GM10266 (cell line): ENCODE results near the gene CERCAM.
"Not testable (repeated sequence)": the region's sequence is repeated elsewhere in the genome, so short reads cannot be mapped to it uniquely, and the experiment has no call there.

Experiments used
- DNase-seq: peaks from one replicate; pipeline ENCODE4 v3.0.0; 2012; ENCODE audit errors: extremely low spot score
- TF ChIP-seq, protein P1 (sequence below): IDR thresholded peaks from 2 replicates; pipeline ENCODE4 v1.5.1; 2012; ENCODE audit warnings: mild to moderate bottlenecking, low read depth; ENCODE audit not compliant: control insufficient read depth, insufficient read depth; ENCODE audit errors: missing control alignments

CERCAM gene

DNA sequence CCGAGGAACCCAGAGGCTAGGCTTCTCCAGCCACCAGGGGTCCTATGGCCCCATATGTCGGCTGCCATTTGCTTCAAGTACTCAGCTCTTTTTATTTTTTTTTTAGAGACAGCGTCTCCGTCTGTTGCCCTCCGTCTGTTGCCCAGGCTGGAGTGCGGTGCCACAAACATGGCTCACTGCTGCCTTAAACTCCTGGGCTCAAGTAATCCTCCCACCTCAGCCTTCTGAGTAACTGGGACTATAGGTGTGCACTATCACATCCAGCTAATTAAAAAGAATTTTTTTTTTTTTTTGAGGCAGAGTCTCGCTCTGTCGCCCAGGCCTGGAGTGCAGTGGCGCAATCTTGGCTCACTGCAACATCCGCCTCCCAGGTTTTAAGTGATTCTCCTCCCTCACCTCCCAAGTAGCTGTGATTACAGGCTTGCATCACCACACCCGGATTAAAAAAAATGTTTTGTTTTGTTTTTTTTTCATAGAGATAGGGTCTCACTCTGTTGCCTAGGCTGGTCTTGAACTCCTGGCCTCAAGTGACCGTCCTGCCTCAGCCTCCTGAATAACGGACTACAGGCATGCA, 8.9 kb downstream of the CERCAM start:
- no peak for DNase-seq
- TF ChIP-seq, protein P1, sequence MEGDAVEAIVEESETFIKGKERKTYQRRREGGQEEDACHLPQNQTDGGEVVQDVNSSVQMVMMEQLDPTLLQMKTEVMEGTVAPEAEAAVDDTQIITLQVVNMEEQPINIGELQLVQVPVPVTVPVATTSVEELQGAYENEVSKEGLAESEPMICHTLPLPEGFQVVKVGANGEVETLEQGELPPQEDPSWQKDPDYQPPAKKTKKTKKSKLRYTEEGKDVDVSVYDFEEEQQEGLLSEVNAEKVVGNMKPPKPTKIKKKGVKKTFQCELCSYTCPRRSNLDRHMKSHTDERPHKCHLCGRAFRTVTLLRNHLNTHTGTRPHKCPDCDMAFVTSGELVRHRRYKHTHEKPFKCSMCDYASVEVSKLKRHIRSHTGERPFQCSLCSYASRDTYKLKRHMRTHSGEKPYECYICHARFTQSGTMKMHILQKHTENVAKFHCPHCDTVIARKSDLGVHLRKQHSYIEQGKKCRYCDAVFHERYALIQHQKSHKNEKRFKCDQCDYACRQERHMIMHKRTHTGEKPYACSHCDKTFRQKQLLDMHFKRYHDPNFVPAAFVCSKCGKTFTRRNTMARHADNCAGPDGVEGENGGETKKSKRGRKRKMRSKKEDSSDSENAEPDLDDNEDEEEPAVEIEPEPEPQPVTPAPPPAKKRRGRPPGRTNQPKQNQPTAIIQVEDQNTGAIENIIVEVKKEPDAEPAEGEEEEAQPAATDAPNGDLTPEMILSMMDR: no peak

DNA sequence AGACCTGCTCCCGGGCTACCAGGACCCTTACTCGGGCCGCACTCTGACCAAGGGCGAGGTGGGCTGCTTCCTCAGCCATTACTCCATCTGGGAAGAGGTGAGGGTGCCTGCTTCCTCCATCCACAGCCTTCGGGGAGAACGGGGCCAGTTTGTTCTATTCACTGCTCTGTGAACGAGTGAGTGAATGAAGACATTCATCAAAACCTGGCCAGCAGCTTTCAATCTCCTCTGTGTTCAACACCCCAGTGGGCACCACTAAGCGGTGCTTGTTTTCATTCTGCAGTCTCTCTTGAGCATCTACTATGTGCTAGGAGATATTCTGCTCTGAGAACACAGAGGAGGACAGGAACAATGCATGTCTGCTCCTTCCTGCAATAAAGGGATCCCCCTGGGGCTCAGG, 10.6 kb downstream of the CERCAM start:
- TF ChIP-seq, protein P1: no peak

DNA sequence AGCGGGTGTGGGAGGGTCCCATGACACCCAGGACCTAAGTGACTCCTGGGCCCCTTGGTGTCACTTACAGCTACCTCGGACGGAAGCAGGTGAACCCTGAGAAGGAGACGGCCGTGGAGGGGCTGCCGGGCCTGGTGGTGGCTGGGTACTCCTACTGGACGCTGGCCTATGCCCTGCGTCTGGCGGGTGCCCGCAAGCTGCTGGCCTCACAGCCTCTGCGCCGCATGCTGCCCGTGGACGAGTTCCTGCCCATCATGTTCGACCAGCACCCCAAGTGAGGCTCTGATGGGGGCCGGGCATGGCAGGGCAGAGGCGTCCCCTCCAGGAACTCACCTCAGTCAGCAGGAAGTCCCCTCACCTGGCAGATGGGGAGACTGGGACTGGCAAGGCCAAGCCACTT, 13.7 kb downstream of the CERCAM start:
- DNase-seq: no peak
- TF ChIP-seq, protein P1: no peak

More for the DNA sequence above, 10.6 kb downstream of the CERCAM start:
- DNase-seq: no peak

DNA sequence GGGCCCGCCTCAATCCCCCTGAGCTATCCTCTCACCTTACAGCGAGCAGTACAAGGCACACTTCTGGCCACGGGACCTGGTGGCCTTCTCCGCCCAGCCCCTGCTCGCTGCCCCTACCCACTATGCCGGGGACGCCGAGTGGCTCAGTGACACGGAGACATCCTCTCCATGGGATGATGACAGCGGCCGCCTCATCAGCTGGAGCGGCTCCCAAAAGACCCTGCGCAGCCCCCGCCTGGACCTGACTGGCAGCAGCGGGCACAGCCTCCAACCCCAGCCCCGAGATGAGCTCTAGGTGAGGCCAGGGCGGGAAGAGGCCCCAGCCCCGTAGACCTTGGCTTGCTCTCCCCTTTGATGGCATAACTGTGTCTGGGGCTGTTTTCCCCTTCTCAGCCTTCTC, 15.0 kb downstream of the CERCAM start:
- TF ChIP-seq, protein P1: no peak
- DNase-seq: no peak

DNA sequence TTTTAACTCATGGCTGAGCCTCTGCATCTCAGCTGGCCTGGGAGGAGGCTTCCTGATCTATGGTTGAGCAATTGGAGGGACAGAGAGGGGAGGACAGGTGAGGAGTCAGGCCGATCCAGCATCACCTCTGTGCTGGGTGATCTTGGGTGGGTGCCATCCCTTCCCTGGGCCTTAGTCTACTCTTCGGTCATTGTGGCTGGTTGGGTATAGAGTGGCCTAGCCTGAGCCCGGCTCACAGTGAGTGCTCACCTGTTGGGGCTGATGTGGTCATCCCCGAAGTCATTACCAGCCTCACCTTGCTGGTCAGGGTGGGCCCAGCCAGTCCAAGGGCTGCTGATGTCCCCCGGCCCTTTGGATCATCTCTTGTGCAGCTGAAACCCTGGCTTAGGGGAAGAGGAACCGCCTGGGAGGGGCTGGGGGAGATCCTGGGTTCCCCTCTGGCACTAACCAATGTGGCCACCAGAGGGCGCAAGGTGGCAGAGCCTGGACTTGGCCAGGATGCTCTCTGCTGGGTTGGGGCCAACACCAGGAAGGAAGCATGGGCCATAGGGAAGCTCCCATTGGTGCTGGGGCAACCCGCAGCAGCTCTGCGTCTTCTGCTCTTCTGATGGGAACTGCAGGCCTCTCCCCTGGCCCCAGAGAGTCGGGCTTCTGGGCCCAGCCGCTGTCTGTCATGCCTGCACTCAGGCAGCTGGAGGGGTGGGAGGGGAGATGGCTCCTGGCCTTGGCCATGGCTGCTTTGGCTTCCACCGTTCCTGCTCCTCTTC, 17.9 kb downstream of the CERCAM start:
- TF ChIP-seq, protein P1: peak; percentile 94

DNA sequence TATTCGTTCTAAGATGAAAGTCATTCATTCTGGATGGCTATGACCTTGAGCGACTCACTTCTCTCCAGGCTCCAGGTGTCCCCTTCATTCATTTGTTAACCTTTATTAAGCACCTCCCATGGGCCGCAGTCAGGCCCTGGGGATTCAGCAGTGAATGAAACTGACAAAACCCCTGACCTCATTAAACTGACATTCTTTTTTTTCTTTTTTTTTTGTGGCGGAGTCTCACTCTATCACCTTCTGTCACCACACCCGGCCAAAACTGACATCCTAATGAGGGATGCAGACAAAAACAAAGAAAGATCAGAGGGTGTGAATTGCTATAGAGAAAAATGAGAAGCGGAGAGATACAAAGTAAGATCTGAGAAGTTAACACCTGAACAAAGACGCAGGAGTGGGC, 18.6 kb downstream of the CERCAM start:
- DNase-seq: no peak
- TF ChIP-seq, protein P1: no peak

More for the DNA sequence above, 17.9 kb downstream of the CERCAM start:
- peak; percentile 88 for DNase-seq

DNA sequence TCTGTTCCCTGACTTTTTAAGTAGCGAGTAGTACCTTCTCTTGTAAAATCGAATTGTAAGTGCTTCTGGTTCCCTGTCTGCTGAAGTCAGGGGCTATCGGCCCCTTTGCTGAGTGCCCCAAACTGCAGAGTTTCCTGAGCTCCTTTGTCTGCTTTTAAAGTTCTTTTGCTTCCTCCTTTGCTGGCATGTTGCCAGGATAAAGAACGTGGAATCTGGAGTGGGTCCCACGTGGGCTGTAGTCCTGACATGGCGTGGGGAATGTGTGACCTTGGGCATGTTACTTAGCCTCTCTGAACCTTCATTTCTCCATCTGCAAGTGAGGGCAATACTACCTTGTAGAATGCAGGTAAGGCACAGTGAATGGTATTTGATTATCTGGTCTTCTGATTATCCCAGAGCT, 21.5 kb downstream of the CERCAM start:
- DNase-seq: no peak
- TF ChIP-seq, protein P1: no peak

DNA sequence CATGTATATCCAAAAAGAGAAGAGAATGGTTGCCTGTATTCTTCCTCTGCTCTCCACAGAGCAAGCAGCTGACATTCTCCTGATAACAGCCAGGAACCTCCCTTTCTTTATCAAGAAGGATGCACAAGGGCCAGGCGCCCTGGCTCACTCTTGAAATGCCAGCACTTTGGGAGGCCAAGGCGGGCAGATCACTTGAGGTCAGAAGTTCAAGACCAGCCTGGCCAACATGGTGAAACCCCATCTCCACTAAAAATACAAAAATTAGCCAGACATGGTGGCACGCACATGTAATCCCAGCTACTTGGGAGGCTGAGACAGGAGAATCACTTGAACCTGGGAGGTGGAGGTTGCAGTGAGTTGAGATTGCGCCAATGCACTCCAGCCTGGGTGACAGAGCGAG, 25.8 kb downstream of the CERCAM start:
- DNase-seq: not testable (repeated sequence)
